Neural progenitor cell (in vitro differentiated cells): Measurements from ENCODE around the gene RRAS. TPM values are rescaled to one million over a fixed set of nuclear protein-coding genes. Genes with fewer than 3 reads are reported as not detected.
"Not testable (repeated sequence)": the region's sequence is repeated elsewhere in the genome, so short reads cannot be mapped to it uniquely, and the experiment has no call there.

Experiments
- DNase-seq: peaks from one replicate; pipeline ENCODE4 v3.0.0-alpha.2; 2016; ENCODE audit warnings: low spot score
- H2AFZ ChIP-seq: fragments of 200-600 bp; sonication (generic); replicated peaks from 2 replicates; pipeline ENCODE4 v1.6.1; 2016; ENCODE audit warnings: antibody characterized with exemption
- H3F3A ChIP-seq: fragments of 200-600 bp; sonication (generic); 2 replicates; pipeline ENCODE4 v1.6.1; 2016; ENCODE audit warnings: antibody characterized with exemption, low read depth
- H3K27ac ChIP-seq: fragments of 200-600 bp; sonication (generic); 2 replicates; pipeline ENCODE4 v1.5.1; 2016; ENCODE audit warnings: mild to moderate bottlenecking
- H3K27me3 ChIP-seq: fragments of 200-600 bp; sonication (generic); 2 replicates; pipeline ENCODE4 v1.6.1; 2016; ENCODE audit warnings: mild to moderate bottlenecking, moderate library complexity
- H3K36me3 ChIP-seq: fragments of 200-600 bp; sonication (generic); 2 replicates; pipeline ENCODE4 v1.5.1; 2016
- H3K4me1 ChIP-seq: fragments of 200-600 bp; sonication (generic); 2 replicates; pipeline ENCODE4 v1.6.1; 2016; ENCODE audit warnings: mixed run types
- H3K4me2 ChIP-seq: fragments of 200-600 bp; sonication (generic); 2 replicates; pipeline ENCODE4 v1.6.1; 2016
- H3K4me3 ChIP-seq: fragments of 200-600 bp; sonication (generic); 2 replicates; pipeline ENCODE4 v1.5.1; 2016
- H3K79me2 ChIP-seq: fragments of 200-600 bp; sonication (generic); 2 replicates; pipeline ENCODE4 v1.6.1; 2016; ENCODE audit warnings: low read depth
- H3K9ac ChIP-seq: fragments of 200-600 bp; sonication (generic); 2 replicates; pipeline ENCODE4 v1.6.1; 2016
- H3K9me3 ChIP-seq: fragments of 200-600 bp; sonication (generic); 2 replicates; pipeline ENCODE4 v1.5.1; 2016; ENCODE audit warnings: low read depth
- H4K20me1 ChIP-seq: fragments of 200-600 bp; sonication (generic); 2 replicates; pipeline ENCODE4 v1.6.1; 2016; ENCODE audit warnings: low read depth
- H3K27ac Mint-ChIP-seq: 3 replicates; pipeline ENCODE4 v1.8.0; 2021; ENCODE audit warnings: mixed read lengths
- H3K27me3 Mint-ChIP-seq: 2 replicates; pipeline ENCODE4 v1.8.0; 2022; ENCODE audit warnings: low read depth, mild to moderate bottlenecking, inconsistent platforms, moderate library complexity, mixed read lengths; ENCODE audit not compliant: insufficient read depth
- H3K36me3 Mint-ChIP-seq: 3 replicates; pipeline ENCODE4 v1.8.0; 2021; ENCODE audit warnings: mixed read lengths
- H3K4me1 Mint-ChIP-seq: 3 replicates; pipeline ENCODE4 v1.8.0; 2021; ENCODE audit warnings: mixed read lengths
- H3K4me3 Mint-ChIP-seq: 3 replicates; pipeline ENCODE4 v1.8.0; 2021; ENCODE audit warnings: mild to moderate bottlenecking, moderate library complexity, mixed read lengths
- H3K9me3 Mint-ChIP-seq: 3 replicates; pipeline ENCODE4 v1.8.0; 2020; ENCODE audit warnings: mixed read lengths
- CTCF ChIP-seq: fragments of 200-600 bp; sonication (generic); IDR thresholded peaks from 2 replicates; pipeline ENCODE4 v1.5.1; 2017; ENCODE audit warnings: antibody characterized with exemption, mild to moderate bottlenecking
- EZH2 ChIP-seq: fragments of 200-600 bp; sonication (generic); IDR thresholded peaks from 2 replicates; pipeline ENCODE4 v1.6.1; 2017; ENCODE audit warnings: antibody characterized with exemption, mild to moderate bottlenecking, moderate library complexity
- EZH2phosphoT487 ChIP-seq: fragments of 200-600 bp; sonication (generic); IDR thresholded peaks from 2 replicates; pipeline ENCODE4 v1.6.1; 2017; ENCODE audit warnings: antibody characterized with exemption
- total RNA-seq: library from RNA; depleted of rRNA; stranded (reverse); fragments of >200 nt; gene quantifications from 2 replicates; pipeline ENCODE4 v1.2.3, GENCODE V29; 2015; ENCODE audit warnings: low replicate concordance

Gene RRAS
- total RNA-seq, 1 donor from 2014 or later: 9.6 TPM

GRCh38 chr19:49636233-49636932 lies 3.6 kb downstream of the RRAS start:
- H3K27me3 ChIP-seq: peaks cover 11% of the 10 kb centered on the region
- no peak overlapping the region for H2AFZ ChIP-seq
- peaks cover 37% of the 10 kb centered on the region for H3K4me1 ChIP-seq
- Mint-ChIP-seq H3K9me3 (no peaks in the 10 kb centered on the region), H3K4me1 (peaks cover 47% of the 10 kb centered on the region), H3K4me3 (peak overlapping the region; percentile 43), H3K27ac (peak overlapping the region; percentile 46), H3K36me3 (peaks cover 3% of the 10 kb centered on the region), H3K27me3 (peaks cover 15% of the 10 kb centered on the region)
- TF ChIP-seq CTCF (no peak), EZH2phosphoT487 (no peak), EZH2 (no peak)
- H3K27ac ChIP-seq: no peak overlapping the region
- H3K4me2 ChIP-seq: peak overlapping the region; percentile 17
- H3K79me2 ChIP-seq: no peaks in the 10 kb centered on the region
- no peaks in the 10 kb centered on the region for H3K9me3 ChIP-seq
- H3K9ac ChIP-seq: no peak overlapping the region
- H3K36me3 ChIP-seq: no peaks in the 10 kb centered on the region
- no peaks in the 10 kb centered on the region for H4K20me1 ChIP-seq
- peak; percentile 21 for DNase-seq
- H3K4me3 ChIP-seq: no peak overlapping the region
- peaks cover 35% of the 10 kb centered on the region for H3F3A ChIP-seq

- no peak for DNase-seq
- Histone ChIP-seq H3K9me3 (no peaks in the 10 kb centered on the region), H3K9ac (no peak overlapping the region), H3K4me3 (no peak overlapping the region), H4K20me1 (no peaks in the 10 kb centered on the region), H3K79me2 (no peaks in the 10 kb centered on the region), H3K27me3 (peaks cover 11% of the 10 kb centered on the region), H3K27ac (no peak overlapping the region), H3K36me3 (no peaks in the 10 kb centered on the region), H3K4me2 (no peak overlapping the region), H3F3A (peaks cover 31% of the 10 kb centered on the region), H2AFZ (no peak overlapping the region), H3K4me1 (peaks cover 33% of the 10 kb centered on the region)
- Mint-ChIP-seq H3K27ac (peak overlapping the region; percentile 94), H3K4me3 (peak overlapping the region; percentile 64), H3K4me1 (peaks cover 49% of the 10 kb centered on the region), H3K27me3 (peaks cover 15% of the 10 kb centered on the region), H3K36me3 (peaks cover 3% of the 10 kb centered on the region), H3K9me3 (no peaks in the 10 kb centered on the region)
- TF ChIP-seq EZH2: no peak
- no peak for TF ChIP-seq CTCF
- TF ChIP-seq EZH2phosphoT487: no peak
Observed at GRCh38 chr19:49635530-49636232, 4.3 kb downstream of the RRAS start.

- not testable (repeated sequence) for H3K36me3 Mint-ChIP-seq, H3K79me2 ChIP-seq, H3K36me3 ChIP-seq, H3K9me3 ChIP-seq, H3K27ac ChIP-seq, H3K4me3 ChIP-seq, H3K9me3 Mint-ChIP-seq, H3K27me3 Mint-ChIP-seq, H4K20me1 ChIP-seq, DNase-seq, H3K4me3 Mint-ChIP-seq, H3K9ac ChIP-seq, H3K27me3 ChIP-seq, H3K27ac Mint-ChIP-seq, H3K4me2 ChIP-seq, H2AFZ ChIP-seq
- H3K4me1 Mint-ChIP-seq: peaks cover 35% of the 10 kb centered on the region
- Histone ChIP-seq H3K4me1 (peaks cover 22% of the 10 kb centered on the region), H3F3A (peaks cover 34% of the 10 kb centered on the region)
Observed at GRCh38 chr19:49633273-49633672, 6.7 kb downstream of the RRAS start.

- peaks cover 30% of the 10 kb centered on the region for H3K4me1 Mint-ChIP-seq
- Histone ChIP-seq H3K9ac (no peak overlapping the region), H3F3A (peaks cover 34% of the 10 kb centered on the region), H3K79me2 (no peaks in the 10 kb centered on the region), H3K4me3 (no peak overlapping the region), H3K4me2 (no peak overlapping the region), H3K4me1 (peaks cover 16% of the 10 kb centered on the region), H3K9me3 (no peaks in the 10 kb centered on the region), H4K20me1 (no peaks in the 10 kb centered on the region), H3K36me3 (no peaks in the 10 kb centered on the region), H2AFZ (no peak overlapping the region), H3K27ac (no peak overlapping the region), H3K27me3 (no peaks in the 10 kb centered on the region)
- DNase-seq: no peak
- H3K27me3 Mint-ChIP-seq: peaks cover 6% of the 10 kb centered on the region
- TF ChIP-seq EZH2 (no peak), CTCF (no peak), EZH2phosphoT487 (no peak)
- no peak overlapping the region for H3K27ac Mint-ChIP-seq
- no peaks in the 10 kb centered on the region for H3K9me3 Mint-ChIP-seq
- H3K36me3 Mint-ChIP-seq: peaks cover 5% of the 10 kb centered on the region
- no peak overlapping the region for H3K4me3 Mint-ChIP-seq
Observed at GRCh38 chr19:49632576-49632975, 7.4 kb downstream of the RRAS start.
